ENCODE results near the gene GLDN. TPM values are rescaled to one million over a fixed set of nuclear protein-coding genes. Genes with fewer than 3 reads are reported as not detected.
A peak's percentile ranks its signal among the peaks of the same experiment; 100 is the strongest.

The GLDN gene
- total and polyA plus RNA-seq, 2 donors = 0.14 to 1.3 TPM

DNA sequence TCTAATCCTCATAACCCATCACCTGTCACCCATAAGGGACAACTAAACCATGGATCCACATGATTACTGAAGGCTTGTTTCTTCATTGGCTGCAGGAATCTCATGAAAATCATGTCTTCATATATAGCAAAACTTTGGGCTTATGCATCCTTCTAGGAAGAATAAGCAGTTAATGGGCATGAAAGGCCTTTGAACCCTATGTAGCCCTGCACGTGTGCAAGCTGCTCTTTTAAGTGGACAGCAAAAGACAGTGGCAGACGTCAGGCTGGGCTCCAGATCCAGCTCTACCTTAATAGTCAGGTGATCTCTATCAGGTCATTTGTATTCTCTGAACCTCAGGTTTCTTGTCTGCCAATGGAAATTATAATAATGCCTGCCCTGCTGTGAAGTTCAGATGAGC lies 21.9 kb upstream of the GLDN start:
- no peaks in the 10 kb centered on the region for H3K27me3 ChIP-seq (ENCODE audit: control insufficient read depth in 2 of 2, insufficient read depth in 1 of 2, low read length in 1 of 2)
- DNase-seq (ENCODE audit: low read depth in 6 of 9, low spot score in 9 of 9) = no peak
- WGBS = 94% methylated on average over 2 of the region's 2 CpGs
- H3K27ac ChIP-seq (ENCODE audit: low read depth in 1 of 2, low read length in 1 of 2) = no peak overlapping the region
- no peak overlapping the region for H3K4me3 ChIP-seq (ENCODE audit: low read length in 2 of 2)
- peaks cover 0 to 3% of the 10 kb centered on the region in 2 donors for H3K4me1 ChIP-seq (ENCODE audit: control insufficient read depth in 2 of 2, insufficient read depth in 2 of 2, low read length in 2 of 2)
- H3K9me3 ChIP-seq (ENCODE audit: control insufficient read depth in 2 of 2, insufficient read depth in 1 of 2, low read length in 1 of 2) = no peaks in the 10 kb centered on the region
- H3K36me3 ChIP-seq (ENCODE audit: control insufficient read depth in 2 of 2, insufficient read depth in 2 of 2, low read length in 1 of 2) = no peaks in the 10 kb centered on the region

GRCh38 chr15:51320843-51321242 lies 20.6 kb upstream of the GLDN start:
- H3K9me3 ChIP-seq (ENCODE audit: control insufficient read depth in 2 of 2, insufficient read depth in 1 of 2, low read length in 1 of 2) = no peaks in the 10 kb centered on the region
- no peaks in the 10 kb centered on the region for H3K36me3 ChIP-seq (ENCODE audit: control insufficient read depth in 2 of 2, insufficient read depth in 2 of 2, low read length in 1 of 2)
- no peaks in the 10 kb centered on the region for H3K27me3 ChIP-seq (ENCODE audit: control insufficient read depth in 2 of 2, insufficient read depth in 1 of 2, low read length in 1 of 2)
- H3K4me3 ChIP-seq (ENCODE audit: low read length in 2 of 2) = no peak overlapping the region
- H3K27ac ChIP-seq (ENCODE audit: low read depth in 1 of 2, low read length in 1 of 2) = no peak overlapping the region
- DNase-seq (ENCODE audit: low read depth in 6 of 9, low spot score in 9 of 9) = no peak
- WGBS = 100% methylated on average over 2 of the region's 2 CpGs
- H3K4me1 ChIP-seq (ENCODE audit: control insufficient read depth in 2 of 2, insufficient read depth in 2 of 2, low read length in 2 of 2) = peaks cover 0 to 3% of the 10 kb centered on the region in 2 donors

DNA sequence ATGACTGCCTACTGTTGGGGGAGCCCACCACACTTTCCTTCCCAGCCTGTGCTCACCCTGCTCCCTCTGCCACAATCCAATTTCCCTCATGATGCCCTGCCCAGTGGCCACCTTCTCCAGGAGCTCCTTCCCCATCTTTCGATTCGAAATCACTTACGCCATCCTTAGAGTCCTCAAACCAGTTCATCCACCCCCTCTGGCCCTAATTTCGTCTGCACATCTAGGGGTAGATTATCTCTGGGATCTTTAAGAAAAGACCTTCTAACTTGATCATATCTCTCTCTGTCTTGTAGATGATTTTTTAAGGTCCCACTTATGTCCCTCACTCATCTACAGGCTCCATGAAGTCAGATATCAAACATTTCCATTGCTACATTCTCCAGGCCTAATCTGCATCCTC lies 20.1 kb upstream of the GLDN start:
- 72% methylated on average over 4 of the region's 4 CpGs for WGBS
- no peaks in the 10 kb centered on the region for H3K9me3 ChIP-seq (ENCODE audit: control insufficient read depth in 2 of 2, insufficient read depth in 1 of 2, low read length in 1 of 2)
- DNase-seq (ENCODE audit: low read depth in 6 of 9, low spot score in 9 of 9) = no peak
- peaks cover 0 to 3% of the 10 kb centered on the region in 2 donors for H3K4me1 ChIP-seq (ENCODE audit: control insufficient read depth in 2 of 2, insufficient read depth in 2 of 2, low read length in 2 of 2)
- H3K27me3 ChIP-seq (ENCODE audit: control insufficient read depth in 2 of 2, insufficient read depth in 1 of 2, low read length in 1 of 2) = no peaks in the 10 kb centered on the region
- H3K36me3 ChIP-seq (ENCODE audit: control insufficient read depth in 2 of 2, insufficient read depth in 2 of 2, low read length in 1 of 2) = no peaks in the 10 kb centered on the region
- no peak overlapping the region for H3K4me3 ChIP-seq (ENCODE audit: low read length in 2 of 2)
- no peak overlapping the region for H3K27ac ChIP-seq (ENCODE audit: low read depth in 1 of 2, low read length in 1 of 2)

DNA sequence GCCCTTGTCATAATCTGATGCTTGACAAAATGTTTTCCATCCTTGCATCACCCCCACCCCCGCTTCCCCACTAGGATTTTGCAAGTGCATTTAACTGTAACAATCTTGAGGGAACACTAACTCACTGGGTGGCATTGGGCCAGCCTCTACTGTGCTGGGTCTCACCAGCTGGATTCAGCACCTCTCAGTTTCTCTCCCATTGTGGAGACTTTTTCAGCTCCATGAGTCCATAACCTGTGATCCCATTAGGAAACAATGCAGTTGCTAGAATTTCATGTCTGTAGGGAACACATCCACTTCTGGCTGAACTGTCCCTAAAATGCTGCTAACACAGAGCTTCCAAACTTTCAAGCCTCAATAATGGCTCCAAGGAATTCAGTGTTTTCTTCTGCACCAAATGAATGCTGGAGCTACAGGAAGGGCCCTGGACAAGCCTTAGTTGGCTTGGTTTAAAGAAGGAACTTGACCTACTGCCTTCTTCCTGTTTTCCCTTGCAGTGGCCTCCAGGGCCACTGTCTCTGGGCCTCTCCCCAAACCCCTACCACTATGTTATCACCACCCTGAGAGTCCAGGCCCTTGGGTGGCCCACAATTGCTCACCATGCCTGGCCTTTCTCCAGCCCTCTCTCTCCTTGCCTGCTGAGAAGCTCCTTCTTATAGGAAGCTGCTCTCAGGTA lies 18.7 kb upstream of the GLDN start:
- H3K27ac ChIP-seq (ENCODE audit: low read depth in 1 of 2, low read length in 1 of 2) = peak overlapping the region in 1 of 2 donors; percentile 32
- no peak for DNase-seq (ENCODE audit: low read depth in 6 of 9, low spot score in 9 of 9)
- H3K36me3 ChIP-seq (ENCODE audit: control insufficient read depth in 2 of 2, insufficient read depth in 2 of 2, low read length in 1 of 2) = no peaks in the 10 kb centered on the region
- H3K9me3 ChIP-seq (ENCODE audit: control insufficient read depth in 2 of 2, insufficient read depth in 1 of 2, low read length in 1 of 2) = no peaks in the 10 kb centered on the region
- no peaks in the 10 kb centered on the region for H3K27me3 ChIP-seq (ENCODE audit: control insufficient read depth in 2 of 2, insufficient read depth in 1 of 2, low read length in 1 of 2)
- WGBS = 86% methylated on average over 1 of the region's 1 CpG
- H3K4me3 ChIP-seq (ENCODE audit: low read length in 2 of 2) = no peak overlapping the region
- peaks cover 0 to 3% of the 10 kb centered on the region in 2 donors for H3K4me1 ChIP-seq (ENCODE audit: control insufficient read depth in 2 of 2, insufficient read depth in 2 of 2, low read length in 2 of 2)

DNA sequence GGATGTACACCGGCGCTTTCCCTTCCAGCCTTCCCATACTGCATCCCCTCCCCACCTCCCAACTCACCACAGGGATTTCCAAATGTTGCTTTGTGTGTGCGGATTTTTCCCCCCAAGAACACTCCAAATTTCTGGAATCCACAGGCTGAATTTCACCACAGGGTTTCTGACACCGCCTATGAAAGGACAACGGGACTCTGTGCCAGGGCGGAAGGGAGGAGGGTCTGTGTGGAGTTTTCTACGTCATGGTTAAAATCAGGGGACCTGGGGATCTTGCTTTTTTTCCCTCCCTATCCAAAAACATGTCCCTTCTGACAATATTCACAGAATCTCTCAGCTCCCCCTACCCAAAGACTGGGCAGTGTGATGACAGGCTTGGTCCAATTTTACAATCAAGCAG lies 17.7 kb upstream of the GLDN start:
- 97% methylated on average over 7 of the region's 7 CpGs for WGBS
- Histone ChIP-seq H3K27me3 (ENCODE audit: control insufficient read depth in 2 of 2, insufficient read depth in 1 of 2, low read length in 1 of 2) (no peaks in the 10 kb centered on the region), H3K27ac (ENCODE audit: low read depth in 1 of 2, low read length in 1 of 2) (no peak overlapping the region), H3K9me3 (ENCODE audit: control insufficient read depth in 2 of 2, insufficient read depth in 1 of 2, low read length in 1 of 2) (no peaks in the 10 kb centered on the region), H3K4me1 (ENCODE audit: control insufficient read depth in 2 of 2, insufficient read depth in 2 of 2, low read length in 2 of 2) (peaks cover 0 to 3% of the 10 kb centered on the region in 2 donors), H3K4me3 (ENCODE audit: low read length in 2 of 2) (no peak overlapping the region), H3K36me3 (ENCODE audit: control insufficient read depth in 2 of 2, insufficient read depth in 2 of 2, low read length in 1 of 2) (no peaks in the 10 kb centered on the region)
- no peak for DNase-seq (ENCODE audit: low read depth in 6 of 9, low spot score in 9 of 9)

DNA sequence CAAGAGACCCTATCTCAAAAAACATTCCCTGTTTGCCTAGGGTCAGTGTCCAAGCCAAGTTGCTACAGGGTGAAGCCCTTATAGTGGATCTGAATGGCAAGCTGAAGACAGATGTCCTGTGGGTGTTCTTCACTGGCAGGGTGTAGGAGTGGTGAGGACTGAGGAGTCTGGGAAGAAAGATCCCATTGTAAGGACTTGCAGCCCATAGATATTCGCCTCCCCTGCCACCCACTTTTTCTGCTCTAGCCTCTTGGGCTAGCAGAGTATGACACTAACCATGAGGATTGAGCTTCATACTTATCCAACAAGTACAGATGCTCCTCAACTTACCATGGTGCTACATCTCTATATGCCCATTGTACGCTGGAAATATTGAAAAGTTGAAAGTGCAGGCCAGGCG lies 16.3 kb upstream of the GLDN start:
- DNase-seq (ENCODE audit: low read depth in 6 of 9, low spot score in 9 of 9) = no peak
- H3K27ac ChIP-seq (ENCODE audit: low read depth in 1 of 2, low read length in 1 of 2) = no peak overlapping the region
- WGBS = 96% methylated on average over 3 of the region's 3 CpGs
- peaks cover 0 to 3% of the 10 kb centered on the region in 2 donors for H3K4me1 ChIP-seq (ENCODE audit: control insufficient read depth in 2 of 2, insufficient read depth in 2 of 2, low read length in 2 of 2)
- H3K4me3 ChIP-seq (ENCODE audit: low read length in 2 of 2) = no peak overlapping the region
- no peaks in the 10 kb centered on the region for H3K27me3 ChIP-seq (ENCODE audit: control insufficient read depth in 2 of 2, insufficient read depth in 1 of 2, low read length in 1 of 2)
- H3K9me3 ChIP-seq (ENCODE audit: control insufficient read depth in 2 of 2, insufficient read depth in 1 of 2, low read length in 1 of 2) = no peaks in the 10 kb centered on the region
- no peaks in the 10 kb centered on the region for H3K36me3 ChIP-seq (ENCODE audit: control insufficient read depth in 2 of 2, insufficient read depth in 2 of 2, low read length in 1 of 2)

- H3K27ac ChIP-seq (ENCODE audit: low read depth in 1 of 2, low read length in 1 of 2) = no peak overlapping the region
- H3K36me3 ChIP-seq (ENCODE audit: control insufficient read depth in 2 of 2, insufficient read depth in 2 of 2, low read length in 1 of 2) = no peaks in the 10 kb centered on the region
- no peaks in the 10 kb centered on the region for H3K27me3 ChIP-seq (ENCODE audit: control insufficient read depth in 2 of 2, insufficient read depth in 1 of 2, low read length in 1 of 2)
- H3K4me1 ChIP-seq (ENCODE audit: control insufficient read depth in 2 of 2, insufficient read depth in 2 of 2, low read length in 2 of 2) = peaks cover 0 to under 1% of the 10 kb centered on the region in 2 donors
- 98% methylated on average over 2 of the region's 2 CpGs for WGBS
- no peak overlapping the region for H3K4me3 ChIP-seq (ENCODE audit: low read length in 2 of 2)
- no peaks in the 10 kb centered on the region for H3K9me3 ChIP-seq (ENCODE audit: control insufficient read depth in 2 of 2, insufficient read depth in 1 of 2, low read length in 1 of 2)
- no peak for DNase-seq (ENCODE audit: low read depth in 6 of 9, low spot score in 9 of 9)
Measured at GRCh38 chr15:51327081-51327480, 14.4 kb upstream of the GLDN start.

GRCh38 chr15:51328926-51329325 lies 12.5 kb upstream of the GLDN start:
- H3K27me3 ChIP-seq (ENCODE audit: control insufficient read depth in 2 of 2, insufficient read depth in 1 of 2, low read length in 1 of 2) = no peaks in the 10 kb centered on the region
- no peak for DNase-seq (ENCODE audit: low read depth in 6 of 9, low spot score in 9 of 9)
- 92% methylated on average over 4 of the region's 4 CpGs for WGBS
- H3K27ac ChIP-seq (ENCODE audit: low read depth in 1 of 2, low read length in 1 of 2) = no peak overlapping the region
- no peaks in the 10 kb centered on the region for H3K9me3 ChIP-seq (ENCODE audit: control insufficient read depth in 2 of 2, insufficient read depth in 1 of 2, low read length in 1 of 2)
- H3K4me3 ChIP-seq (ENCODE audit: low read length in 2 of 2) = no peak overlapping the region
- no peaks in the 10 kb centered on the region for H3K4me1 ChIP-seq (ENCODE audit: control insufficient read depth in 2 of 2, insufficient read depth in 2 of 2, low read length in 2 of 2)
- no peaks in the 10 kb centered on the region for H3K36me3 ChIP-seq (ENCODE audit: control insufficient read depth in 2 of 2, insufficient read depth in 2 of 2, low read length in 1 of 2)

DNA sequence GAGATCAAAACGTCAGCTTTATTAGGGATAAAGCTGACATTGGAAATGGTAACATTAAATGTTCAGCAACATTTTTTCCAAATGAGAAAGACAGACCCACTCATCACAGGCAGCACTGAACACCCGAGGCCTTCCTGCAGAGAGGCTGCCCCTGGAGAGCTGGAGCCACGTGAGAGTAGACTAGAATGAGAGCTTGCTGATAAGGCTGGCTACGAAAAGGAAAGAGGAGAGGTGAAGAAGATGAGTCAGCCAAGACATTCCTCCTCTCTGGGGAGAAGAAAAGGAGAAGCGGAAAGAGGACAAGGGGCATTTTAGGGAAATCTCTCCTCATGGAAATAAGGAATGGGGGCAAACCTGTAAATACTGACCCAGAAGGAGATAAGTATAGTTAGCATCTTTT lies 10.3 kb upstream of the GLDN start:
- Histone ChIP-seq H3K4me3 (ENCODE audit: low read length in 2 of 2) (no peak overlapping the region), H3K36me3 (ENCODE audit: control insufficient read depth in 2 of 2, insufficient read depth in 2 of 2, low read length in 1 of 2) (no peaks in the 10 kb centered on the region), H3K27me3 (ENCODE audit: control insufficient read depth in 2 of 2, insufficient read depth in 1 of 2, low read length in 1 of 2) (no peaks in the 10 kb centered on the region), H3K9me3 (ENCODE audit: control insufficient read depth in 2 of 2, insufficient read depth in 1 of 2, low read length in 1 of 2) (no peaks in the 10 kb centered on the region), H3K4me1 (ENCODE audit: control insufficient read depth in 2 of 2, insufficient read depth in 2 of 2, low read length in 2 of 2) (no peaks in the 10 kb centered on the region), H3K27ac (ENCODE audit: low read depth in 1 of 2, low read length in 1 of 2) (no peak overlapping the region)
- no peak for DNase-seq (ENCODE audit: low read depth in 6 of 9, low spot score in 9 of 9)
- 90% methylated on average over 5 of the region's 5 CpGs for WGBS

Measured in thymus (tissue), 11 donors.